Keratinocyte (primary cell): ENCODE data around the gene DPM1.

Experiments used
- CTCF ChIP-seq, 3 experiments: IDR thresholded peaks in 1 of 3; conservative IDR thresholded peaks in 1 of 3; optimal IDR thresholded peaks in 1 of 3; 2 replicates in 2 of 3; 3 replicates in 1 of 3; pipeline versions ENCODE3 to v1.5.1; 2011; ENCODE audit warnings: low read length in 3 of 3, mild to moderate bottlenecking in 3 of 3, moderate library complexity in 2 of 3, control low read depth in 1 of 3, inconsistent platforms in 1 of 3; ENCODE audit not compliant: insufficient read depth in 2 of 3; ENCODE audit errors: extremely low read depth in 1 of 3
- EZH2 ChIP-seq: IDR thresholded peaks from one replicate; pipeline ENCODE4 v1.6.1; 2012; ENCODE audit warnings: inconsistent platforms, mild to moderate bottlenecking, low read length, moderate library complexity

- no peak for TF ChIP-seq CTCF (optimal IDR thresholded peaks at IDR 0.05 in 1 of 3, IDR thresholded peaks at IDR 0.05 in 1 of 3, conservative IDR thresholded peaks at IDR 0.05 in 1 of 3; ENCODE audit: extremely low read depth in 1 of 3, insufficient read depth in 2 of 3, low read length in 3 of 3)
- TF ChIP-seq EZH2, result no peak
These were observed 25.0 kb upstream of the DPM1 start for GRCh38 chr20:50983321-50983720.
